IMR-90 (cell line): ENCODE results near the gene NTRK2. TPM values are rescaled to one million over a fixed set of nuclear protein-coding genes. Genes with fewer than 3 reads are reported as not detected.
"Not testable (repeated sequence)": the region's sequence is repeated elsewhere in the genome, so short reads cannot be mapped to it uniquely, and the experiment has no call there.

ENCODE experiments used
- ATAC-seq: fragments of 200-7000 bp; cut with Tn5 transposase; 2 replicates; pipeline ENCODE4 v1.9.1; 2020; ENCODE audit warnings: low read depth, mild to moderate bottlenecking, moderate library complexity
- BruUV-seq: library from RNA; stranded (reverse); fragments of 400-500 nt; replicated peaks from 2 replicates; lab custom pipeline; 2021; lab: Mats Ljungman, UMichigan
- CTCF ChIA-PET: fragments of 300-600 bp; formaldehyde crosslinking; extraction: SDS; loops from one replicate; lab custom pipeline; 2021; ENCODE audit warnings: antibody characterized with exemption; lab: Yijun Ruan, JAX
- POLR2A ChIA-PET: fragments of 300-600 bp; sonication (Branson Sonifier 250); formaldehyde crosslinking; loops from one replicate; lab custom pipeline; 2022; ENCODE audit warnings: antibody characterized with exemption; ENCODE audit not compliant: unreplicated experiment; lab: Charles Lee
- DNase-seq: peaks from one replicate; pipeline ENCODE4 v3.0.0; 2013
- H2AFZ ChIP-seq: replicated peaks from 2 replicates; pipeline ENCODE3; 2013; ENCODE audit warnings: low read length, mild to moderate bottlenecking; ENCODE audit not compliant: poor library complexity
- H2AK5ac ChIP-seq: 2 replicates; pipeline ENCODE4 v1.6.1; 2013; ENCODE audit warnings: low read depth, low read length, inconsistent platforms
- H2AK9ac ChIP-seq: replicated peaks from 2 replicates; pipeline ENCODE3; 2013; ENCODE audit warnings: mild to moderate bottlenecking, low read depth, low read length, moderate library complexity; ENCODE audit not compliant: poor library complexity
- H2BK120ac ChIP-seq: 2 replicates; pipeline ENCODE4 v1.6.1; 2013; ENCODE audit warnings: low read depth, low read length, inconsistent platforms
- H2BK15ac ChIP-seq: 3 replicates; pipeline ENCODE4 v1.6.1; 2013; ENCODE audit warnings: low read depth, low read length, inconsistent platforms
- H2BK20ac ChIP-seq: 2 replicates; pipeline ENCODE4 v1.6.1; 2013; ENCODE audit warnings: low read depth, mild to moderate bottlenecking, inconsistent platforms, low read length, moderate library complexity
- H2BK5ac ChIP-seq: 2 replicates; pipeline ENCODE4 v1.6.1; 2013; ENCODE audit warnings: mild to moderate bottlenecking, low read depth, low read length, inconsistent platforms; ENCODE audit not compliant: poor library complexity, severe bottlenecking
- H3K14ac ChIP-seq: replicated peaks from 2 replicates; pipeline ENCODE4 v1.6.1; 2013; ENCODE audit warnings: low read depth, low read length, inconsistent platforms
- H3K18ac ChIP-seq: 2 replicates; pipeline ENCODE4 v1.6.1; 2013; ENCODE audit warnings: low read depth, low read length, control low read depth
- H3K23ac ChIP-seq: 2 replicates; pipeline ENCODE4 v1.6.1; 2013; ENCODE audit warnings: low read depth, low read length, inconsistent platforms
- H3K27ac ChIP-seq: 2 replicates; pipeline ENCODE4 v1.5.1; 2013; ENCODE audit warnings: mild to moderate bottlenecking, control low read depth, low read length; ENCODE audit not compliant: insufficient read depth
- H3K27me3 ChIP-seq: 2 replicates; pipeline ENCODE4 v1.6.1; 2013; ENCODE audit warnings: low read length; ENCODE audit not compliant: control insufficient read depth, insufficient read depth
- H3K36me3 ChIP-seq: 2 replicates; pipeline ENCODE4 v1.6.1; 2013; ENCODE audit warnings: low read length, mixed read lengths; ENCODE audit not compliant: control insufficient read depth, insufficient read depth
- H3K4ac ChIP-seq: 2 replicates; pipeline ENCODE4 v1.6.1; 2013; ENCODE audit warnings: low read depth, low read length, inconsistent platforms
- H3K4me1 ChIP-seq: 2 replicates; pipeline ENCODE4 v1.6.1; 2013; ENCODE audit warnings: low read length, mixed read lengths; ENCODE audit not compliant: control insufficient read depth, insufficient read depth
- H3K4me2 ChIP-seq: 2 replicates; pipeline ENCODE4 v1.6.1; 2013; ENCODE audit warnings: low read depth, mild to moderate bottlenecking, control low read depth, low read length, moderate library complexity
- H3K4me3 ChIP-seq: 2 replicates; pipeline ENCODE4 v1.5.1; 2013; ENCODE audit warnings: low read depth, mild to moderate bottlenecking, control low read depth, low read length, moderate library complexity; ENCODE audit not compliant: insufficient read depth
- H3K56ac ChIP-seq: 2 replicates; pipeline ENCODE4 v1.6.1; 2013; ENCODE audit warnings: low read length, inconsistent platforms; ENCODE audit not compliant: insufficient read depth; ENCODE audit errors: extremely low read depth
- H3K79me1 ChIP-seq, 2 experiments: 2 replicates each; pipeline ENCODE4 v1.6.1; 2013; ENCODE audit warnings: low read length in 2 of 2, inconsistent platforms in 1 of 2, low read depth in 1 of 2
- H3K9ac ChIP-seq: 2 replicates; pipeline ENCODE4 v1.6.1; 2013; ENCODE audit warnings: low read depth, low read length, control low read depth
- H3K9me1 ChIP-seq: 2 replicates; pipeline ENCODE4 v1.6.1; 2013; ENCODE audit warnings: low read length, inconsistent platforms; ENCODE audit not compliant: insufficient read depth
- H3K9me3 ChIP-seq: 2 replicates; pipeline ENCODE4 v1.6.1; 2013; ENCODE audit warnings: low read length; ENCODE audit not compliant: control insufficient read depth, insufficient read depth
- H4K20me1 ChIP-seq: 2 replicates; pipeline ENCODE4 v1.6.1; 2013; ENCODE audit warnings: low read length, inconsistent platforms; ENCODE audit not compliant: insufficient read depth
- H4K5ac ChIP-seq: 2 replicates; pipeline ENCODE4 v1.6.1; 2013; ENCODE audit warnings: mild to moderate bottlenecking, low read depth, low read length, control low read depth
- H4K8ac ChIP-seq, 2 experiments: 2 replicates each; pipeline ENCODE4 v1.6.1; 2013; ENCODE audit warnings: low read depth in 2 of 2, low read length in 2 of 2, control low read depth in 1 of 2, inconsistent platforms in 1 of 2
- H4K91ac ChIP-seq: 2 replicates; pipeline ENCODE4 v1.6.1; 2013; ENCODE audit warnings: low read depth, low read length, inconsistent platforms; ENCODE audit not compliant: insufficient read depth
- WGBS, 2 experiments: methylation state at CpG; one replicate each; pipeline versions ENCODE4 v1.1.5 to v1.1.7; 2013; ENCODE audit warnings: missing lambda C conversion rate in 2 of 2; ENCODE audit not compliant: insufficient read length in 1 of 2; ENCODE audit errors: extremely low coverage in 2 of 2; 5-methylcytosine and 5-hydroxymethylcytosine counted together
- dilution Hi-C: fragments of 300-500 bp; cut with HindIII; formaldehyde crosslinking; loops from one replicate; pipeline ENCODE4 v1.14.3; 2018; ENCODE audit warnings: low sequenced_read_pairs; ENCODE audit not compliant: unreplicated experiment
- in situ Hi-C: fragments of 300-500 bp; cut with MboI; formaldehyde crosslinking; loops from 3 replicates; pipeline ENCODE4 v1.14.3; 2019; ENCODE audit warnings: low sequenced_read_pairs, inconsistent platforms, mixed read lengths
- intact Hi-C: fragments of 100-400 bp; cut with micrococcal nuclease; formaldehyde crosslinking; loops from 2 replicates; pipeline ENCODE4 v1.10.0; 2022
- polyA plus RNA-seq, 3 experiments: library from polyadenylated mRNA; depleted of rRNA; stranded (reverse); fragments of >200 nt; gene quantifications; 2 replicates each; pipeline ENCODE4 v1.2.3, GENCODE V29; 2012; ENCODE audit warnings: low replicate concordance in 1 of 3
- total RNA-seq: library from RNA; depleted of rRNA; stranded (reverse); fragments of >200 nt; gene quantifications from 2 replicates; pipeline ENCODE4 v1.2.3, GENCODE V29; 2012

Gene NTRK2
- total and polyA plus RNA-seq, 2 of the 4 experiments (the other 2 are of a cell fraction), result under 0.01 to 0.02 TPM

DNA sequence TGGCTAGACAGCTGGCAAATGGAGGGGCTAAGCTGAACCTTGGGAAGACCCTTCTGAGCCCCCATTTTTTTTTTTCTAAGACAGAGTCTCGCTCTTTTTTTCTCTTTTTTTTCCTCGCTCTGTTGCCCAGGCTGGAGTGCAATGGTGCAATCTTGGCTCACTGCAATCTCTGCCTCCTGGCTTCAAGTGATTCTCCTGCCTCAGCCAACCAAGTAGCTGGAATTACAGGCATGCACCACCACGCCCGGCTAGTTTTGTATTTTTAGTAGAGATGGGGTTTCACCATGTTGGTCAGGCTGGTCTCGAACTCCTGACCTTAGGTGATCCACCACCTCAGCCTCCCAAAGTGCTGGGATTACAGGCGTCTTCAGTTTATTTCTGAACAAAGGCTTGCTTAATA, 229.1 kb downstream of the NTRK2 start:
- H3K27ac ChIP-seq, H3K14ac ChIP-seq, H3K4me3 ChIP-seq, intact Hi-C loops, H2AK5ac ChIP-seq, H3K4me2 ChIP-seq, H2BK120ac ChIP-seq, H3K56ac ChIP-seq, POLR2A ChIA-PET, H3K9ac ChIP-seq, H3K23ac ChIP-seq, H4K91ac ChIP-seq, H3K18ac ChIP-seq, H2BK5ac ChIP-seq, BruUV-seq, H4K20me1 ChIP-seq, H4K8ac ChIP-seq, H2AFZ ChIP-seq, H3K36me3 ChIP-seq, dilution Hi-C loops, H2BK20ac ChIP-seq, H4K5ac ChIP-seq, ATAC-seq, H3K27me3 ChIP-seq, H3K4me1 ChIP-seq, H2BK15ac ChIP-seq, H3K9me1 ChIP-seq, H2AK9ac ChIP-seq, in situ Hi-C loops, H3K4ac ChIP-seq, H3K79me1 ChIP-seq, DNase-seq: not testable (repeated sequence)
- WGBS, 2 experiments, result no CpG with 5 or more reads among the region's 6 CpGs
- CTCF ChIA-PET, result interaction anchor here (0.6 kb wide), 1 partner anchor 511 kb away, joined by 3 read pairs; no protein-coding TSS in a partner anchor
- H3K9me3 ChIP-seq, result peaks cover 11% of the 10 kb centered on the region
